Stimulated activated CD4-positive, alpha-beta T cell treated with anti-CD3 and anti-CD28 coated beads, Interleukin-1b, Interleukin-23, amount 100 ng/mL, for 1 hour (primary cell): ENCODE data around the gene MAPRE2.

Experiments
- DNase-seq, 2 donors: peaks; one replicate each; pipeline ENCODE4 v3.0.0-alpha.2; 2020; ENCODE audit warnings: low read depth in 2 of 2

The MAPRE2 gene

GRCh38 chr18:35180455-35180854, 139.2 kb downstream of the MAPRE2 start:
- no peak for DNase-seq

- DNase-seq, result no peak
These were observed 140.9 kb downstream of the MAPRE2 start for GRCh38 chr18:35182151-35182550.

GRCh38 chr18:35183886-35184285, 142.7 kb downstream of the MAPRE2 start:
- no peak for DNase-seq

- DNase-seq, result no peak
These were observed 144.6 kb downstream of the MAPRE2 start for GRCh38 chr18:35185771-35186170.

DNA sequence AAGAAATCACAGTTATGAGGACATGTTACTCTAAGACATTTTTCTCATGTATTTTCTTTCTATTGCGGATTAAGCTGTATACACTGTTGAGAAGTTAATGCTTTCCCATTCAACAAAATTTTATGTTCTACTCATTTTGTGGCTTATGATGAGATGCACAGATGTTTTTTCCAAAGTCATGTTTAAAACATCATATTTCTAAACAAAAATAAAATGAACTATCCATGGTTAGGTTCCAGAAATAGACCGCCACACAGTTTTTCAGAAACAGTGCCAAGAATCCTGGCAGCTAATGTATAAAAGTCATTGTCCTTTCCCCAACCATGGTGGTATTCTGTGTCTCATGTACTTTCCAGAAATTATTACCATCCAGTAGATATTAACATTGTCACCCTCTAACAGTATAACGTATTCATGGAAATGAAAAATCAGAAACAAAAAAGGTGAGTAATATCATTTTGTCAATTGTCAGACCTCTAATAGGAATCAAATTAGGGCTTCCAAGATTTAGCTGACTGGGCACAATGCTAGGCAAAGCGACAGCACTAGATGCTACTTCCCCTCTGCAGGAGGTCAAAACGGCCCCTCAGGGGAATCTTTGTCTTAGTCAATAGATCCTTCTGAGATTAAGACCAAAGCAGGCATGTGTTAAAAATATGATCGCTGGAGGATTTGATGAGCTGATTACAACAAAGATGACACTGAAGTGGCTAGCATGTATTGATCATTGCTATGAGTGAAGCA, 145.2 kb downstream of the MAPRE2 start:
- no peak for DNase-seq

DNA sequence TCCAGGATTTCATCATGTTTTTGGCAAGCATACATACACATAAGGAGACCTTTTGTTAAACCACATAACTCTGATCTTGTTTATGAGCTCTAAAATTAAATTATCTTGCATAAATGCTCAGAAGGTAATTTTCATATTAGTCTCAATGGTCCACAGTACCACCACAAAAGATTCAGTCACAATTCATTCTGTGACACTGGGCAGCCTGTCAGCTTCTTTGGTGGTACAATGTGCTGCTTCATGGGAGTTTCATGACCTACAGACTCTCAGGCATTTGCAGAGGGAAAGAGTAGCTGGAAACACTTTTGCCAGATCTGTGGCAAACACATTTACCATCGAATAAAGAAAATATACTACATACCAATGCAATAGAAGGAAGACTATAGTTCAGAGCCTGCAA, 148.3 kb downstream of the MAPRE2 start:
- no peak for DNase-seq

DNA sequence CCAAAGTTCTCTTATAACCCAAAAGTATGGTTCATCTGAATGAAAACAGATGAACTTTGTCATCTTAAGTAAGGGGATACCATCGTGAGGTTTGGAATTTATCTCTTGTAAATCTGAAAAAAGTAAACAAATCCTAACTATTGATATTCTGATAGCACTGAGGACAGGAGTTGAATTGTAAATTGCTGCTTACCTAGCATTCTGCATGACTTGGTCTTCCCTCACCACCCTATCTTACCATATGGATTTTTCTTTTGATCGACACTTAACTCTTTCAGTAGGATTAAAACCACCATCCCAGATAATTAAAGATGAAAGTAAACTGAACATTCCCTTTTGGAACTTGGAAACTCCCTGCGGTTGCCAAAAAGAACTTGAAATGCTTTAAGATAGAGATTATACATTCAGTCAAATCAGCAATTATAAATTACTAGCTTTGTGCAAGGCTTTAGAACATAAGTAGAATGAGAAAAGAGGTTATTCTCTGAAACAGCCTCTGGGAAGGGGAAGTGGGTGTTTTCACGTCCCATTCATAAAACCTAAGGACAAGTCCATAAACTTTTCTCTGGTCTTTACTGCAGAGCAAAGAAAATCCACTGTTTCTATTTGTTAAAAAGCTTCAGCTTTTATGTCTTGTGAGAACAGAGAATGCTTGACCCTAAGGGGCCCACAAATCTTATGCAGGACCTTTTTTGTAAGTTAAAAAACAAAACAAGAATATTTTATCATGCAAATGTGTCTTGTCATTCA, 149.9 kb downstream of the MAPRE2 start:
- DNase-seq, result no peak

DNA sequence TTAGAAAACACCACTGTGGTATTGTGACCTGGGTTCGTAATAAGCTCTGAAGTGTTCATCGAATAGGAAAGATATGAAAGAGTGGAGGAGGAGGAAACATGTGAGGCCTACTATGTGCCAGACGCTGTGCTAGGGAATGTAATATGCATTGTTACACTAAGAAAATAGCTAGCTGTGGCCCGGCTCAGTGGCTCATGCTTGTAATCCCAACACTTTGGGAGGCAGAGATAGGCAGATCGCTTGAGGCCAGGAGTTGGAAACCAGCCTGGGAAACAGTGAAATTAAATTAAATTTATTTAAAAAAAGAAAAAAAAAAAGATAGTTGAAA, 150.4 kb downstream of the MAPRE2 start:
- no peak for DNase-seq

DNA sequence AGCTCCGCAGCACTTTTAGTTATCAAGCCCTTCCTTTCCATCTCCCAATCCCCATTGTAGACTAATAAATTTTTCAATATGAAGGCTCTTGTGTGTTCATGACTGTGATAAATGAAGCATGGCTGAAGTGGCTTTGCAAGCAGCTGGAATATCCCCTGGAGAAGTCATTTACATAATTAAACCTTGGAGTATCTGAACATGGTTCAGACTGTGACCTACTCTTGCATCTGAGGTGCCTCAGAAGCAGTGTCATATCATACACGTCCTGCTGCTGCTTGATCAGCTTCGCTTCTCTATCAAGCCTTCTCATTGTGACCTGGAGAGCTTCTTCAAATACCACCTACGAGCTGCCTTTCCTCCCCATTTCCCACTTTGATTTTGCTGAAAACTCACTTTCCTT, 151.2 kb downstream of the MAPRE2 start:
- DNase-seq, result no peak
